Upper lobe of left lung (tissue), 6 donors: Measurements from ENCODE around the gene SEC16B. TPM values are rescaled to one million over a fixed set of nuclear protein-coding genes. Genes with fewer than 3 reads are reported as not detected.
A peak's percentile ranks its signal among the peaks of the same experiment; 100 is the strongest.

Experiments used
- ATAC-seq, 2 donors: fragments of 200-7000 bp; cut with Tn5 transposase; one replicate each; pipeline ENCODE4 v1.9.1; 2022; ENCODE audit warnings: mild to moderate bottlenecking in 2 of 2, moderate library complexity in 2 of 2; ENCODE audit not compliant: low FRiP score in 2 of 2
- DNase-seq, 2 donors: peaks; one replicate each; pipeline ENCODE4 v3.0.0-alpha.2; 2019 to 2020
- H3K27ac ChIP-seq, 4 donors: fragments of 200-600 bp; sonication (generic); one replicate each; pipeline ENCODE4 v1.5.1; 2016 to 2019
- H3K27me3 ChIP-seq, 4 donors: fragments of 200-600 bp; sonication (generic); one replicate each; pipeline ENCODE4 v1.5.1; 2017 to 2019
- H3K36me3 ChIP-seq, 4 donors: fragments of 200-600 bp; sonication (generic); one replicate each; pipeline ENCODE4 v1.5.1; 2016 to 2019
- H3K4me1 ChIP-seq, 4 donors: fragments of 200-600 bp; sonication (generic); one replicate each; pipeline ENCODE4 v1.5.1; 2018 to 2019
- H3K4me3 ChIP-seq, 4 donors: fragments of 200-600 bp; sonication (generic); one replicate each; pipeline ENCODE4 v1.5.1; 2017 to 2019; ENCODE audit warnings: mild to moderate bottlenecking in 2 of 4, moderate library complexity in 1 of 4
- H3K9me3 ChIP-seq, 4 donors: fragments of 200-600 bp; sonication (generic); one replicate each; pipeline ENCODE4 v1.5.1; 2018 to 2019
- CTCF ChIP-seq, 6 experiments: fragments of 450-650 bp in 4 of 6; fragments of 200-600 bp in 2 of 6; sonication (generic) in 2 of 6; IDR thresholded peaks; one replicate each; pipeline ENCODE4 v1.5.1; 2016 to 2019; ENCODE audit warnings: antibody characterized with exemption in 6 of 6
- EP300 ChIP-seq, 4 donors: sonication (generic); formaldehyde crosslinking; IDR thresholded peaks; one replicate each; pipeline ENCODE4 v1.5.1; 2017; ENCODE audit warnings: antibody characterized with exemption in 4 of 4, control low read depth in 2 of 4
- POLR2A ChIP-seq, 4 donors: fragments of 450-650 bp; IDR thresholded peaks; one replicate each; pipeline ENCODE4 v1.5.1; 2016 to 2017; ENCODE audit warnings: antibody characterized with exemption in 4 of 4, mild to moderate bottlenecking in 2 of 4
- POLR2AphosphoS5 ChIP-seq, 2 donors: sonication (generic); formaldehyde crosslinking; IDR thresholded peaks; one replicate each; pipeline ENCODE4 v1.5.1; 2017; ENCODE audit warnings: antibody characterized with exemption in 2 of 2
- WGBS, 2 donors: methylation state at CpG; one replicate each; pipeline ENCODE4 v1.1.5; 2017 to 2018; 5-methylcytosine and 5-hydroxymethylcytosine counted together
- total RNA-seq, 6 donors: library from RNA; depleted of rRNA in 4 of 6; stranded (reverse); fragments of >200 nt in 4 of 6; gene quantifications; one replicate each; pipeline versions ENCODE4 v1.1.0 to v1.2.1, GENCODE V29; 2016 to 2021
- donor health status: DM: no; HTN: no; CAD: no; lungs with moderate emphysema.
- donor health status: DM: no; HTN: yes; CAD: no; lungs with severe emphysema.

Gene SEC16B
- total RNA-seq, 6 donors from 2014 or later, result 1.3 to 26.2 (median 3.1) TPM

- 62 to 82% methylated on average over 3 of the region's 3 CpGs for WGBS, 2 donors
- H3K4me3 ChIP-seq, result no peak overlapping the region
- TF ChIP-seq CTCF (IDR thresholded peaks at IDR 0.05) (no peak), POLR2A (IDR thresholded peaks at IDR 0.05) (no peak), EP300 (IDR thresholded peaks at IDR 0.05) (no peak), POLR2AphosphoS5 (IDR thresholded peaks at IDR 0.05) (no peak)
Observed at GRCh38 chr1:177960939-177961622, 8.8 kb downstream of the SEC16B start.

DNA sequence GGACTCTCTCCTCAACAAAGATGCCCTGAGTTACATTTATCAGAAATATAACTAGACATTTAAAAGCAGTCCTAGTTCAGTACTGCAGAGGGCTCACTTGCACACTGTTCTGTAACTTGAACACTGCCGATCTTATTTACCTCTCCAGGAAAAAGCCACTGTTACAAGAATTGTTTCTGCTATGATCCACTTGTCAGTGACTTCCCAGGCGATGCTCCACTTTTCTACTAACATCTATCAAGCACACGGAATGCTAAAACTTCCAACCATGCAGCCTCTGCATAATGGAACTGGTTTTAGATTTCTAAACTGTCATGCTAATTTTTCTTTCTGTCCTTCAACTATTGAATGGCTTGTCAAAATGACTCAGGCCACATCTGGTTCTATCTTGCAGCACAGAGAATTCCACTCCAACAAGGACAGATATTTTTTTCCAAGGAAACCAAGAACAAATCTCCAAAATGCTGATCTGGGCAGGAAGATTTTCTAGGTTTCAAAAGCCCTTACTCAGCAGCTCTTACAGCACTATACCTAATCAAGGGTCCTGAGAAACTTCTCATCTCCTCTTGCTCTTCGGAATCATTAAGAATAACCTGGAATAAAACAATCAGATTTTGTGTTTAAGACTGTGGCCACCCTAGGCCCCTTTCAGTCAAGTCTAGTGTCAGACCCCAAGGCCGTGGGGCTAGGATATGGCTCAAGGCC is 9.9 kb downstream of the SEC16B start:
- no peak for DNase-seq
- Histone ChIP-seq H3K4me1 (no peaks in the 10 kb centered on the region), H3K9me3 (no peaks in the 10 kb centered on the region), H3K4me3 (no peak overlapping the region), H3K27me3 (no peaks in the 10 kb centered on the region), H3K36me3 (peaks cover 0 to 30% (median 3%) of the 10 kb centered on the region in 4 donors), H3K27ac (no peak overlapping the region)
- TF ChIP-seq EP300 (IDR thresholded peaks at IDR 0.05), result no peak
- TF ChIP-seq POLR2A (IDR thresholded peaks at IDR 0.05), result no peak
- no peak for TF ChIP-seq CTCF (IDR thresholded peaks at IDR 0.05)
- TF ChIP-seq POLR2AphosphoS5 (IDR thresholded peaks at IDR 0.05), result no peak
- WGBS, 2 donors, result 62 to 68% methylated on average over 5 of the region's 5 CpGs
- no peak for ATAC-seq

More at GRCh38 chr1:177960939-177961622, 8.8 kb downstream of the SEC16B start:
- Histone ChIP-seq H3K27ac (no peak overlapping the region), H3K27me3 (no peaks in the 10 kb centered on the region), H3K36me3 (peaks cover 0 to 40% (median 3%) of the 10 kb centered on the region in 4 donors), H3K9me3 (no peaks in the 10 kb centered on the region), H3K4me1 (no peaks in the 10 kb centered on the region)
- ATAC-seq (no peak), DNase-seq (no peak)

GRCh38 chr1:177958092-177958491 is 11.8 kb downstream of the SEC16B start:
- Histone ChIP-seq H3K4me1 (no peaks in the 10 kb centered on the region), H3K27me3 (no peaks in the 10 kb centered on the region), H3K4me3 (no peak overlapping the region), H3K27ac (no peak overlapping the region), H3K9me3 (no peaks in the 10 kb centered on the region), H3K36me3 (peaks cover 0 to 20% (median 0%) of the 10 kb centered on the region in 4 donors)
- no peak for TF ChIP-seq CTCF (IDR thresholded peaks at IDR 0.05)
- 93 to 95% methylated on average over 3 to 7 of the region's 7 CpGs for WGBS, 2 donors
- DNase-seq (no peak), ATAC-seq (no peak)

DNA sequence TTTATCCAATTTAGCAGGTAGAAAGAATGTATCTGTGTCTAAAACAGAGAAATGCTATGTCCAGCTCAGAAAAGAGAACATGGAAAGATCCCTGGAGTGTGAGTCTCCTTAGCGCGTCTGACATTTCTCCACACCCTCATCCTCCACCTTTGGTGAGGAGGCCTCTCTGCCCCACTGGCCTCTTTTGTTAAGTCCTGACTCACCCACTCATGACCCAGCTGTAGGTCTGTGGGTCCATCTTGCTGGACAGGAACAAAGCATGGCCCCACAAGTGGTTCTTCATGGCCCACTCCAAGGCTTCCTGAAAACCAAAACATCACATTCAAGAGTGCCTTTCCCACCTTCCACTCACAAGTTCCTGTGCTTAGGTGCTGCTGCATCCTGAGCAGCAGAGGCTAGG is 15.8 kb downstream of the SEC16B start:
- 73 to 100% methylated on average over 2 of the region's 2 CpGs for WGBS, 2 donors
- ATAC-seq (no peak), DNase-seq (peak in 1 of 2 donors; percentile 30)
- H3K27me3 ChIP-seq, result no peaks in the 10 kb centered on the region
- no peaks in the 10 kb centered on the region for H3K4me1 ChIP-seq
- no peak overlapping the region for H3K27ac ChIP-seq
- TF ChIP-seq POLR2A (IDR thresholded peaks at IDR 0.05) (no peak), POLR2AphosphoS5 (IDR thresholded peaks at IDR 0.05) (no peak), CTCF (IDR thresholded peaks at IDR 0.05) (no peak), EP300 (IDR thresholded peaks at IDR 0.05) (no peak)
- H3K36me3 ChIP-seq, result peaks cover 0 to 9% (median 0%) of the 10 kb centered on the region in 4 donors
- H3K9me3 ChIP-seq, result no peaks in the 10 kb centered on the region
- no peak overlapping the region for H3K4me3 ChIP-seq
